GM10266 (cell line): ENCODE data around the gene KYAT1.
"Not testable (repeated sequence)": the region's sequence is repeated elsewhere in the genome, so short reads cannot be mapped to it uniquely, and the experiment has no call there.

ENCODE experiments used
- DNase-seq: peaks from one replicate; pipeline ENCODE4 v3.0.0; 2012; ENCODE audit errors: extremely low spot score
- TF ChIP-seq, protein P1 (sequence below): IDR thresholded peaks from 2 replicates; pipeline ENCODE4 v1.5.1; 2012; ENCODE audit warnings: mild to moderate bottlenecking, low read depth; ENCODE audit not compliant: control insufficient read depth, insufficient read depth; ENCODE audit errors: missing control alignments

KYAT1 gene

DNA sequence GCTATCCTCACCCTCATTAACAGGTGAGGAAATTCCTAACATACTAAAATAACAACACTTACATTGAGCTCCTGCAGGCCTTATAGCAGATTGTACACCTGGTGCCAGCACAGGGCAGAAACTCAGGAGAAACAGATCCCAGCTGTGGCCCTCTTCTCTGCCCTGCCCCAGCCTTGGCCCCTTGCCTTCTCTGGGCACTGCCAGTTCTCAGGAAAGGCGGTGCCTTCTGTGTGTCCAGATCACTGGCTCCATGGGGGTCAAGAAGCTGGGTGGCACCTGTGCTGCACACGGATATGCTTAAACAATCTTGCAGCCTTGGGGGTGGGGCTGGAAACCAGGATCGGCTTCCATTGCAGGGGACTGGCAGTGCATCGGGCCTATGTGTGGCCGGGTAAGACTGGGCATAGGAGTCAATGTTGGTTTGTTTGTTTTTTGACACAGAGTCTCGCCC is 19.3 kb downstream of the KYAT1 start:
- TF ChIP-seq, protein P1, sequence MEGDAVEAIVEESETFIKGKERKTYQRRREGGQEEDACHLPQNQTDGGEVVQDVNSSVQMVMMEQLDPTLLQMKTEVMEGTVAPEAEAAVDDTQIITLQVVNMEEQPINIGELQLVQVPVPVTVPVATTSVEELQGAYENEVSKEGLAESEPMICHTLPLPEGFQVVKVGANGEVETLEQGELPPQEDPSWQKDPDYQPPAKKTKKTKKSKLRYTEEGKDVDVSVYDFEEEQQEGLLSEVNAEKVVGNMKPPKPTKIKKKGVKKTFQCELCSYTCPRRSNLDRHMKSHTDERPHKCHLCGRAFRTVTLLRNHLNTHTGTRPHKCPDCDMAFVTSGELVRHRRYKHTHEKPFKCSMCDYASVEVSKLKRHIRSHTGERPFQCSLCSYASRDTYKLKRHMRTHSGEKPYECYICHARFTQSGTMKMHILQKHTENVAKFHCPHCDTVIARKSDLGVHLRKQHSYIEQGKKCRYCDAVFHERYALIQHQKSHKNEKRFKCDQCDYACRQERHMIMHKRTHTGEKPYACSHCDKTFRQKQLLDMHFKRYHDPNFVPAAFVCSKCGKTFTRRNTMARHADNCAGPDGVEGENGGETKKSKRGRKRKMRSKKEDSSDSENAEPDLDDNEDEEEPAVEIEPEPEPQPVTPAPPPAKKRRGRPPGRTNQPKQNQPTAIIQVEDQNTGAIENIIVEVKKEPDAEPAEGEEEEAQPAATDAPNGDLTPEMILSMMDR: no peak

DNA sequence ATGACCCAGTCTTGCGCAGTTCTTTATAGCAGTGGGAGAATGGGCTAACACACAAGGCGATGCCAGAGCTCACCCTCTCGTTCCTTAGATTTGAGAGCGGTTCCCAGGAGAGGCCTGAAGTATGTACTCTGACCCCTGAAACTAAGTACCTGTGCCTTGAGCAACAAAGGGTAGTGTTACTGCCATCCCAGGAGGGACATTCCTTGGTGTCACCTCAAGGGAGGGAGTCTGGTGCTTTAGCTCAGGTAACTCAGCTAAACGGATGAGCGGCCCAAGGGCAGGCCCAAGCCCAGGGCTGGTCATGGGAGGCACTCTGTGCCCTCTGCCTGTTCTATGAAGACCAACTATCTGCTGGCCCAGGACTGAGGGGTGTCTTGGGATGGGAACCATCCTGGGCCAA is 20.2 kb downstream of the KYAT1 start:
- no peak for DNase-seq
- TF ChIP-seq, protein P1: no peak

More for the DNA sequence above, 19.3 kb downstream of the KYAT1 start:
- no peak for DNase-seq

DNA sequence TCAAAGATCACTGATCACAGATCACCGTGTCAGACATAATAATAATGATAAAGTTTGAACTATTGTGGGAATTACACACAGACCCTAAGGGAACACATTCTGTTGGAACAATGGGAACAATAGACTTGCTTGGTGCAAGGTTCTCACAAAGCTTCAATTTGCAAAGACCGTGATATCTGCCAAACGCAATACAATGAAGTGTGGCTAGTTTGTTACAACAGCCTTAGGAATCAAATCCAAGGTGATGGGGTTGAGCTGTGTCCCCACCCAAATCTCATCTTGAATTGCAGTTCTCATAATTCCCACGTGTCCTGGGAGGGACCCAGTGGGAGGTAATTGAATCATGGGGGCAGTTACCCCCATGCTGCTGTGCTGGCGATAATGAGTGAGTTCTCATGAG is 20.8 kb downstream of the KYAT1 start:
- TF ChIP-seq, protein P1: no peak
- no peak for DNase-seq

DNA sequence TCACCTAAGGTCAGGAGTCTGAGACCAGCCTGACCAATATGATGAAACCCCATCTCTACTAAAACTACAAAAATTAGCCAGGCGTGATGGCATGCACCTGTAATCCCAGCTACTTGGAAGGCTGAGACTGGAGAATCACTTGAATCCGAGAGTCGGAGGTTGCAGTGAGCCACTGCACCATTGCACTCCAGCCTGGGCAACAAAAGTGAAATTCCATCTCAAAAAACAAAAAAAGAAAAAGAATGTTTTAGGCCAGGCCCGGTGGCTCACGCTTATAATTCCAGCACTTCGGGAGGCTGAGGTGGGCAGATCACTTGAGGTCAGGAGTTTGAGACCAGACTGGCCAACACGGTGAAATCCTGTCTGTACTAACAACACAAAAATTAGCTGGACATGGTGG is 23.3 kb downstream of the KYAT1 start:
- DNase-seq: not testable (repeated sequence)

DNA sequence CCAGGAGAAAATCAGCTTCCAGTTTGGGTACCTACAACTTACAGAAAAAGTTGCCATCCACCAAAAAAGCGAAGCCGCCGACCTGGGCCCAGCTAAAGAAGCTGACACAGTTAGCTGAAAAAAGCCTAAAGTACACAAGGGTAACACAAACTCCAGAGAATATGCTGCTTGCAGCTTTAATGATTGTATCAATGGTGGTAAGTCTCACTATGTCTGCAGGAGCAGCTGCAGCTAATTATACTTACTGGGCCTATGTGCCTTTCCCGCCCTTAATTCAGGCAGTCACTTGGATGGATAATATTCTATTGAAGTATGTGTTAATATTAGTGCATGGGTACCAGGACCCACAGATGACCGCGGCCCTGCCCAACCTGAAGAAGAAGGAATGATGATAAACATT is 27.3 kb downstream of the KYAT1 start:
- DNase-seq: not testable (repeated sequence)

DNA sequence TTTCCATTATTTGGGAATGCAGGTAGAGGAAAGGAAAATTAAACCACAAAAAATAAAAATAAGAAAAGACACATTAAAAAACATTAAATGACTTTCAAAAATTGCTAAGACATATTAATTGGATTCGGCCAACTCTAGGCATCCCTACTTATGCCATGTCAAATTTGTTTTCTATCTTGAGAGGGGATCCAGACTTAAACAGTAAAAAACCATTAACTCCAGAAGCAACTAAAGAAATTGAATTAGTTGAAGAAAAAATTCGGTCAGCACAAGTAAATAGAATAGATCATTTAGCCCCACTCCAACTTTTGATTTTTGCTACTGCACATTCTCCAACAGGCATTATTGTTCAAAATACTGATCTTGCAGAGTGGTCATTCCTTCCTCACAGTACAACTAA is 29.1 kb downstream of the KYAT1 start:
- not testable (repeated sequence) for DNase-seq

DNA sequence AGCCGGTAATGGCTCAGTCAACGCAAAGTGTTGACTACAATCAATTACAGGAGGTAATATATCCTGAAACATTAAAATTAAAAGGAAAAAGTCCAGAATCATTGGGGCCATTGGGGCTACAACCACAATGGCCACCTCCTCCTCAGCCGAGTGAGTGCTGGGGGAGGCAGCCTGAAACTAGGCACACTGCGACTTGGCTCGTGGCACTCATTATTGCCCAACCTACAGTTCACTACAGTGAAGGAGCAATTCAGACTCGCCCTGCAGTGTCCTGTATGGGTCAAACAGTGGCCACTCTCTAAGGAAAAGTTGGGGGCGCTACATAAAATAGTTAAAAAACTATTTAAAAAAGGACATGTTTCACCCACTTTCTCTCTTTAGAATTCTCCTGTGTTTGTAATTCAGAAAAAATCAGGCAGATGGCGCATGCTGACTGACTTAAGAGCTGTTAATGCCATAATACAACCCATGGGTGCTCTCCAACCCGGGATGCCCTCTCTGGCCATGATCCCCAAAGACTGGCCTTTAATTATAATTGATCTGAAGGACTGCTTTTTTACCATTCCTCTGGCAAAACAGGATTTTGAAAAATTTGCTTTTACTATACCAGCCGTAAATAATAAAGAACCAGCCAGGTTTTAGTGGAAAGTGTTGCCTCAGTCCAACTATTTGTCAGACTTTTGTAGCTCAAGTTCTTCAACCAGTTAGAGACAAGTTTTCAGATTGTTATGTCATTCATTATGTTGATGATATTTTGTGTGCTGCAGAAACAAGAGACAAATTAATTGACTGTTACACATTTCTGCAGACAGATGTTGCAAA is 29.8 kb downstream of the KYAT1 start:
- TF ChIP-seq, protein P1: peak; percentile 10
- DNase-seq: not testable (repeated sequence)

DNA sequence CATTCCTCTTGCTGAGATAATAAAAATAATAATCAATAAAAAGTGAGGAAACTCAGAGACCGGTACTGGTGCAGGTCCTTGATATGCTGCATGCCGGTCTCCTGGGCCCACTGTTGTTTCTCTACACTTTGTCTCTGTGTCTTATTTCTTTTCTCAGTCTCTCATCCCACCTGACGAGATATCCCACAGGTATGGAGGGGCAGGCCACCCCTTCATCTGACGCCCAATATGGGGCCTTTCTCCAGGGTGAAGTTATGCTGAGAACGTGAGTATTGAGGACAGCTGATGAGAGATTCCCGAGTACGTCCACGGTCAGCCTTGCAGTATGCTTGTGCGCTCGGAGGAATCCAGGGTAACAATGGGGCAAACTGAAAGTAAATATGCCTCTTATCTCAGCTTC is 30.7 kb downstream of the KYAT1 start:
- DNase-seq: not testable (repeated sequence)

DNA sequence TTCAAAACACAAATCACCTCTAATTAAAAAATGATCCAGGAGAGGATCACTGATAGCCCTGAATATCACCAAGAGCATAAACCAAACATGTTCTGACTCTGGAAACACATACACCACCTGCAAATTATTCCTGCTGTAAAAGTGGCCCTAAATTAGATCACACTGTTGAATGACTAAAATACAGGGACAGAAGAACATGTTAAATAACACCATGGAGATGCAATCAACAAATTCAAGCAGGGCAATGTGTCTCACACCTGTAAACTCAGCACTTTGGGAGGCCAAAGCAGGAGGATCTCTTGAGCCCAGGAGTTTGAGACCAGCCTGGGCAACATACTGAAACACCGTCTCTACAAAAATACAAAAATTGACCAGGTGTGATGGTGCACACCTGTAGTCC is 33.9 kb downstream of the KYAT1 start:
- DNase-seq: no peak
- TF ChIP-seq, protein P1: no peak
